ENCODE data around the gene CFAP126. TPM values are rescaled to one million over a fixed set of nuclear protein-coding genes. Genes with fewer than 3 reads are reported as not detected.
A peak's percentile ranks its signal among the peaks of the same experiment; 100 is the strongest.
"Not testable (repeated sequence)": the region's sequence is repeated elsewhere in the genome, so short reads cannot be mapped to it uniquely, and the experiment has no call there.

The CFAP126 gene
- total RNA-seq, 2 donors from 2014 or later = 0.76 TPM; not detected in 1

DNA sequence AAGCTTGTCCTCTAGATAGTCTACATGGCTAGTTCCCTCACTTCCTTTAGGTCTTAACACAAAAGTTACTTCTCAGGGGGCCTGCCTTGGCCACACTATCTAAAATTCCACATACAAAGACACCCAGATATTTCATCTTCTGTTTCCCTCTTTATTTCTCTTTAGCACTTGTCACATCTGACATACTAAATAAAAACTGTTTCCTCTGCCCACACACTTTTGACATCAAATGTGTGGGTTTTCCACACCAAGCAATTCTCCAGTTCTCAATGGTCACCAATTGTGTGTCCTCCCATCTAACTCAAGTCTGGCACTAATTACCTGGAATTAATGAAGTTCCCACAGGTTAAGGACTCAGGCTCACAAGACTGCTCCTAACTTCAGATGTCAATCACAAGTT, 25.5 kb upstream of the CFAP126 start:
- H3K4me3 Mint-ChIP-seq = no peak overlapping the region
- peaks cover 40% of the 10 kb centered on the region for H3K4me1 Mint-ChIP-seq (ENCODE audit: low read depth)
- H3K27me3 Mint-ChIP-seq (ENCODE audit: low read depth) = no peaks in the 10 kb centered on the region
- no peaks in the 10 kb centered on the region for H3K9me3 Mint-ChIP-seq
- ATAC-seq (replicated peaks in 1 of 2) (no peak), DNase-seq (no peak)
- no peak overlapping the region for H3K27ac Mint-ChIP-seq
- no peaks in the 10 kb centered on the region for H3K36me3 Mint-ChIP-seq (ENCODE audit: insufficient read depth in 2 of 2)

DNA sequence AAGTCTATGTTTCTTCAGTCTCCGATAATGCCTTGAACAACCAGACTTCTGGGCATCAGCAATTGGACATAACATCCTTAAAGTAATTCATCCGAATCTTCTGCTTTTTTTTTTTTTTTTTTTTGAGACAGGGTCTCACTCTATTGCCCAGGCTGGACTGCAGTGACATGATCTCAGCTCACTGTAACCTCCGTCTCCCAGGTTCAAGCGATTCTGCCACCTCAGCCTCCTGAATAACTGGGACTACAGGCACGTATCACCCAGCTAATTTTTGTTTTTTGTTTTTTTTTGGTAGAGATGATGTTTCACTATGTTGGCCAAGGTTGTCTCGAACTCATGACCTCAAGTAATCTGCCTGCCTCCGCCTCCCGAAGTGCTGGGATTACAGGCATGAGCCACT, 23.9 kb upstream of the CFAP126 start:
- DNase-seq = no peak
- Mint-ChIP-seq H3K27ac (peak overlapping the region; percentile 54), H3K27me3 (ENCODE audit: low read depth) (no peaks in the 10 kb centered on the region), H3K9me3 (no peaks in the 10 kb centered on the region), H3K4me1 (ENCODE audit: low read depth) (peaks cover 50% of the 10 kb centered on the region), H3K36me3 (ENCODE audit: insufficient read depth in 2 of 2) (peaks cover 0 to 4% of the 10 kb centered on the region in 2 donors), H3K4me3 (peak overlapping the region; percentile 64 to 65)
- ATAC-seq (replicated peaks in 1 of 2) = no peak

DNA sequence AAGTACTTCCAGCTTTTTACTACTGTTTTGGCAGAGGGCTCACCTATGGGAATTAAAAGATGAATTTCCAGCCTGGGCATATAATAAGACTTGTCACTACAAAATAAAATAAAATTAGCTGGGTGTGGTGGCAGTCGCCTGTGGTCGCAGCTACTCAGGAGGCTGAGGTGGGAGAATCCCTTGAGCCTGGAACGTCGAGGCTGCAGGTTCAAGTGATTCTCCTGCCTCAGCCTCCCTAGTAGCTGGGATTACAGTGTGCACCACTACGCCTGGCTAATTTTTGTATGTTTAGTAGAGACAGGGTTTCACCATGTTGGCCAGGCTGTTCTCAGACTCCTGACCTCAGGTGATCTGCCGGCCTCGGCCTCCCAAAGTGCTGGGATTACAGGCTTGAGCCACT, 23.5 kb upstream of the CFAP126 start:
- not testable (repeated sequence) for H3K9me3 Mint-ChIP-seq; H3K36me3 Mint-ChIP-seq (ENCODE audit: insufficient read depth in 2 of 2); DNase-seq; ATAC-seq (replicated peaks in 1 of 2); H3K27me3 Mint-ChIP-seq (ENCODE audit: low read depth)
- H3K4me3 Mint-ChIP-seq = peak overlapping the region; percentile 84 to 96
- peak overlapping the region; percentile 97 for H3K27ac Mint-ChIP-seq
- peaks cover 55% of the 10 kb centered on the region for H3K4me1 Mint-ChIP-seq (ENCODE audit: low read depth)

DNA sequence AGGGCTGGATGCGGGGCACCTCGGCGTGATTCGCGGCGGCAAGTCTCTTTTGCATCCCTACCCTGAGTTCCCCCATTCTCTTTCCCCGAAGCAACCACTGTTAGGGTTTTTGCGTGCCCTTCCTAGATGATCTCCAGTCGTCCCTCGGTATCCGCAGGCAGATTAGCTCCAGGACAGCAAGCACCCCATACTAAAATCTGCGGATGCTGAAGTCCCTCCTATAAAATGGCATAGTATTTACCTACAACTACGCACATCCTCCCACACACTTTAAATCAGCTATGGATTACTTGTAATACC, 22.8 kb upstream of the CFAP126 start:
- Mint-ChIP-seq H3K4me1 (ENCODE audit: low read depth) (peaks cover 59% of the 10 kb centered on the region), H3K4me3 (peak overlapping the region; percentile 84 to 96), H3K27ac (peak overlapping the region; percentile 97), H3K9me3 (no peaks in the 10 kb centered on the region), H3K36me3 (ENCODE audit: insufficient read depth in 2 of 2) (peaks cover 0 to 4% of the 10 kb centered on the region in 2 donors), H3K27me3 (ENCODE audit: low read depth) (no peaks in the 10 kb centered on the region)
- DNase-seq (no peak), ATAC-seq (replicated peaks in 1 of 2) (peak; percentile 1 to 2)

DNA sequence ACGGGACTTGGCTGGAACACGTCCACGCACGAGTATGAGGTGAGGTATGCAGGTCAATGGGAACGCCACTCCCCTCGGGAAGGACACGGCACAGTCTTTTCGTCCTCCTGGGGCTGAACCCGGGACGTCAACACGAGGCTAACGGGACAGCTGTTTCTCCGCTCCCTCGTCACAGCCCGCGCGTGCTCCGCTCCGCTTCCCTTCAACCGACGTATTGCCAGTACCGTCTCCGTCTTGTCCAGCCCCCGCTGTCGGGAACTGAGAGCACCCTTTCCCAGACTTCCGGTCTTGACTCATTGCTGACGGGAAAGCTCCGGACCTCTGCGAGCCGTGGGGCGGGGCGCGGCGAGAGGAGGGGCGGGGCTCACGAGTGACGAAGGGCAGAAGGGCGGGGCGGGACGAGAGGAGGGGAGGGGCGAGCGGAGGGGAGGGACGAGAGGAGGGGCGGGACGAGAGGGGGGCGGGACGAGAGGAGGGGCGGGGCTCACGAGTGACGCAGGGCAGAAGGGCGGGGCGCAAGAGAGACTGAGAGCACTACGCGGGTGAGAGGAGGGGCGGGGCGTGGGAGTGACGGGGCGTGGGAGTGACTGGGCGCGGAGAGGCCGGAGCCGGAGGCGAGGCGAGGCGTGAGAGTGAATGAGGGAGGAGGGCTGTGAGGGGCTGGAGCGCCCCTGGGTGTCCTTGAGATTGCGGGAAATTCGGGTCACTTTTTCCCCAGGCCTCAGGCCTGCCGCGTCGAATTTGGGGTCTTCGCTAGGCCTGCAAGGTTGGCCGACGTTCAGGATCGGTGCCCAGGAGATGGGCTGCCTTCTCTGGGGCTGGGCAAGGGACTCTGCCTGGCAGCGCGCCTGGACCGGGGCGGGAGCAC, 22.2 kb upstream of the CFAP126 start:
- Mint-ChIP-seq H3K4me1 (ENCODE audit: low read depth) (peaks cover 59% of the 10 kb centered on the region), H3K27ac (peak overlapping the region; percentile 97), H3K4me3 (peak overlapping the region; percentile 84 to 96), H3K27me3 (ENCODE audit: low read depth) (no peaks in the 10 kb centered on the region), H3K9me3 (no peaks in the 10 kb centered on the region), H3K36me3 (ENCODE audit: insufficient read depth in 2 of 2) (peaks cover 0 to 4% of the 10 kb centered on the region in 2 donors)
- DNase-seq (peak; percentile 96 to 97), ATAC-seq (replicated peaks in 1 of 2) (peak; percentile 89 to 91)

DNA sequence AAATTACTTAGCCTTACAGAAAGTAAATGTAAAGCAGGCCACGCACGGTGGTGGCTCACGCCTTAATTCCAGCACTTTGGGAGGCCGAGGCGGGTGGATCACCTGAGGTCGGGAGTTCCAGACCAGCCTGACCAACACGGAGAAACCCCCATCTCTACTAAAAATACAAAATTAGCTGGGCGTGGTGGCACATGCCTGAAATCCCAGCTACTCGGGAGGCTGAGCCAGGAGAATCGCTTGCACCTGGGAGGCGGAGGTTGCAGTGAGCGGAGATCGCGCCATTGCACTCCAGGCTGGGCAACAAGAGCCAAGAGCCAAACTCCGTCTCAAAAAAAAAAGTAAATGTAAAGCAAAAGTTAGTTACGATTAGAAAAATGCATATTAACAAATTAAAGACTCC, 21.5 kb upstream of the CFAP126 start:
- H3K4me3 Mint-ChIP-seq = peak overlapping the region; percentile 84 to 96

DNA sequence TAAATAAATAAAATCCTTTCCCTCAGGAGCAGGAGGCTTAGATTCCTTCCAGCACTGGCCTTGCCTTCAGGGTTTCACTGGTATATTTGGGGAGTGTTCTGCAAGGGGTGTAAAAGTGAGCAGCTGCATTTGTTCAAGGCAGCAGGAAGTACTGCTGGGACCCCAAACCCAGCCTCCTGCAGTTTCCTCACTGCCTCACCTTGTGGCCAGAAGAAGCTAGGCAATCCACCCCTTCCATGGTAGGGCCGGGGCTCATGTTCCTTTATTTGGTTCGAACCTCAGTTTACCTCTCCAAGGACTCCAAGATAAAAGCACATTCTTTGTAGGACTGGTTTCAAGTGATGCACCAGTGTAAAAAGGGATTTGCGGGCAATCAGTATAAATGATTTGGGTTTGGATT, 21.0 kb upstream of the CFAP126 start:
- Mint-ChIP-seq H3K4me3 (peak overlapping the region; percentile 84 to 96), H3K27me3 (ENCODE audit: low read depth) (no peaks in the 10 kb centered on the region), H3K36me3 (ENCODE audit: insufficient read depth in 2 of 2) (peaks cover 0 to 4% of the 10 kb centered on the region in 2 donors), H3K27ac (peak overlapping the region; percentile 97), H3K9me3 (no peaks in the 10 kb centered on the region), H3K4me1 (ENCODE audit: low read depth) (peaks cover 59% of the 10 kb centered on the region)
- ATAC-seq (replicated peaks in 1 of 2) = no peak
- no peak for DNase-seq

More for the DNA sequence above, 21.5 kb upstream of the CFAP126 start:
- ATAC-seq (replicated peaks in 1 of 2); H3K27me3 Mint-ChIP-seq (ENCODE audit: low read depth); H3K9me3 Mint-ChIP-seq; DNase-seq; H3K36me3 Mint-ChIP-seq (ENCODE audit: insufficient read depth in 2 of 2): not testable (repeated sequence)
- peak overlapping the region; percentile 97 for H3K27ac Mint-ChIP-seq
- H3K4me1 Mint-ChIP-seq (ENCODE audit: low read depth) = peaks cover 59% of the 10 kb centered on the region

DNA sequence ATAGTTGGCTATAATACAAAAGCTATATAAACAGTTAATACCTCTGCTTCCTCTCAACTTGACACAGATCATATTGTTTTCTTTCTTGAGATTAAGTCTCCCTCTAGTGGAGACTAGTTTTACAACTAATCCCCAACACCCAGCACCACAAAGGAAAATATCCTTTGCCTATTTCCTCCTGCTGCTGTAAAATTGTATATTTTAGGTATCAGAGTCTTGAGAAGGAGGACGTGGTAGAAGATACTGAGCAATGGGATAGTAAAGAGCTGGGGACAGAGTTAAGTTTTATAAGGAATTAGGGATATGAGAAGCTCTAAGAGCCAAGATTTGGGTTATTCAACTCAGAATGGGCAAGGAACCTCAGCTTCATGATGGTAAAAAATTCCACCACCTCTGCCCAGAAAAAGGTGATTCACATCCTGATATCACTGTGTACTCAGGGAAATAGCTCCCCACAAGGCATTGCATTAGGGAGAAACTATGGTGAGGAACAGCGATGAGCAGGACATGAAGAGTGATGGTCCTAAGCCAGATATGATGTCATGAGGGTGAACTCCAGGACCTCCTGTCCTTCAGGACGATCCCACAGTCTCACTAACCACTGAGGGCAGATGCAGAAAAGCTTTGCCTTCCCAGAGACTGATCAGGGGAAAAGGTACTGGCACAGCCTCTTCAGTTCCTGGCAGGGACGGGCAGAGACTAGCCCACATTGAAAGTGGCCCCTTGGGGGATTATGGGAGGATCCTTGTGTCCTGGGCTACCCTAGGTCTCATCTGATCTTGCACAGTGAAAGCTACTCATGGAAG, 14.7 kb upstream of the CFAP126 start:
- peaks cover 21% of the 10 kb centered on the region for H3K4me1 Mint-ChIP-seq (ENCODE audit: low read depth)
- peak; percentile 60 to 73 for ATAC-seq (replicated peaks in 1 of 2)

DNA sequence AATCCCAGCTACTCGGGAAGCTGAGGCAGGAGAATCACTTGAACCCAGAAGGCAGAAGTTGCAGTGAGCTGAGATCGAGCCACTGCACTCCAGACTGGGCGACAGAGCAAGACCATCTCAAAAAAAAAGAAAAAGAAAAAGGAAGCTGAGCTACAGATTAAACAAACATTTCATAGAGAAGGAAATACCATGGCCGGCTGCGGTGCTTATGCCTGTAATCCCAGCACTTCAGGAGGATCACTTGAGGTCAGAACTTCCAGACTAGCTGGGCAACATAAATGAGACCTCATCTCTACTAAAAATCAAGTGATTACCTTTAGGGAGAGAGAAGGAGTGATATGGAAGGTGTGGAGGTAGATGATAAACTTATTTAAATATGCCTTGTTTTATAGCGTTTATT, 14.0 kb upstream of the CFAP126 start:
- no peaks in the 10 kb centered on the region for H3K9me3 Mint-ChIP-seq
- no peaks in the 10 kb centered on the region for H3K36me3 Mint-ChIP-seq (ENCODE audit: insufficient read depth in 2 of 2)

More for the DNA sequence above, 14.7 kb upstream of the CFAP126 start:
- peak overlapping the region; percentile 95 for H3K27ac Mint-ChIP-seq
- H3K9me3 Mint-ChIP-seq = no peaks in the 10 kb centered on the region
- peaks cover 0 to 2% of the 10 kb centered on the region in 2 donors for H3K36me3 Mint-ChIP-seq (ENCODE audit: insufficient read depth in 2 of 2)
- no peak overlapping the region for H3K4me3 Mint-ChIP-seq
- DNase-seq = no peak
- no peaks in the 10 kb centered on the region for H3K27me3 Mint-ChIP-seq (ENCODE audit: low read depth)

DNA sequence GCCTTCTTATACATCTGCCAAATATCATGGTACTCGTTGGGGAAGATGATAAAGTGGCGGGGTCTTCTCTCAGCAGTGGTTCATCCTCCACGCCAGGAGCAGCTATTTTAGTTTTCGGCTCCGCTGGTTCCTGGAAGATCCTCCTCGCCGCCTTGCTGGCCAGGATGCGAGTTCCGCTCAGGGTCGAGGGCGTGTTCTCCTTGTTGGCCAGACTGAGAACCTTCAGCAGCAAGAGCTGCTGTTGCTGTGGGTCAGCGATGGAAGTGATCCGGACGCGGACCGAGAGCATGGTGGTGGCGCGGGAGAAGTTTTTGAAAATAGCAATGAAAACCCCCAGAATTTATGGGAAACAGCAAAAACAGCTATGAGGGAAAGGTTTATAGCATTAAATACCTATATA, 11.4 kb upstream of the CFAP126 start:
- DNase-seq (peak in 1 of 2 donors; percentile 37), ATAC-seq (replicated peaks in 1 of 2) (peak in 1 of 2 donors; percentile 55)
- peak overlapping the region in 1 of 2 donors; percentile 69 for H3K4me3 Mint-ChIP-seq
- H3K27me3 Mint-ChIP-seq (ENCODE audit: low read depth) = no peaks in the 10 kb centered on the region
- peak overlapping the region; percentile 57 for H3K27ac Mint-ChIP-seq
- no peaks in the 10 kb centered on the region for H3K9me3 Mint-ChIP-seq
- no peaks in the 10 kb centered on the region for H3K36me3 Mint-ChIP-seq (ENCODE audit: insufficient read depth in 2 of 2)
- H3K4me1 Mint-ChIP-seq (ENCODE audit: low read depth) = peaks cover 5% of the 10 kb centered on the region

More for the DNA sequence above, 14.0 kb upstream of the CFAP126 start:
- H3K27ac Mint-ChIP-seq = no peak overlapping the region
- DNase-seq (no peak), ATAC-seq (replicated peaks in 1 of 2) (no peak)
- no peaks in the 10 kb centered on the region for H3K27me3 Mint-ChIP-seq (ENCODE audit: low read depth)
- peaks cover 14% of the 10 kb centered on the region for H3K4me1 Mint-ChIP-seq (ENCODE audit: low read depth)
- no peak overlapping the region for H3K4me3 Mint-ChIP-seq

DNA sequence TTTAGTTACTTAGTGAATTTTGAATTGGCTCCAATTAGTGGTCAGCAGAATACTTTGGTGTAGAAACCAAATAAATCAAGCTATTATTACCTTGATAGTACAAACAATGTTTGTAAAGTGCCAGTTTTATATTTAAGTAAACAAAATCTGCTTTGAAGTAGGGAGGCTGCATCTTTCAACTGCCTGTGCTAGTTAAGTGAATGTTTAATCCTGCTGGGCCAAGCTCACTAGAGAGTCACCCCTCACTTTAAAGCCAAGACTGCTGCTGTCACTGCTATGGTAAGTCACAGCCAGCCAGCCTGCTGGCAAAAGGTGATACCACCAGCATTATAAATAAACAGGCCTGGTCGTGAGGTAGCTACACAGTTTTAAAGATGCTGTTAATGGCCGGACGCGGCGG, 10.3 kb upstream of the CFAP126 start:
- H3K4me3 Mint-ChIP-seq = no peak overlapping the region
- H3K27me3 Mint-ChIP-seq (ENCODE audit: low read depth) = no peaks in the 10 kb centered on the region
- ATAC-seq (replicated peaks in 1 of 2) = no peak
- DNase-seq = no peak
- no peaks in the 10 kb centered on the region for H3K36me3 Mint-ChIP-seq (ENCODE audit: insufficient read depth in 2 of 2)
- H3K4me1 Mint-ChIP-seq (ENCODE audit: low read depth) = peaks cover 5% of the 10 kb centered on the region
- H3K9me3 Mint-ChIP-seq = no peaks in the 10 kb centered on the region
- H3K27ac Mint-ChIP-seq = no peak overlapping the region

DNA sequence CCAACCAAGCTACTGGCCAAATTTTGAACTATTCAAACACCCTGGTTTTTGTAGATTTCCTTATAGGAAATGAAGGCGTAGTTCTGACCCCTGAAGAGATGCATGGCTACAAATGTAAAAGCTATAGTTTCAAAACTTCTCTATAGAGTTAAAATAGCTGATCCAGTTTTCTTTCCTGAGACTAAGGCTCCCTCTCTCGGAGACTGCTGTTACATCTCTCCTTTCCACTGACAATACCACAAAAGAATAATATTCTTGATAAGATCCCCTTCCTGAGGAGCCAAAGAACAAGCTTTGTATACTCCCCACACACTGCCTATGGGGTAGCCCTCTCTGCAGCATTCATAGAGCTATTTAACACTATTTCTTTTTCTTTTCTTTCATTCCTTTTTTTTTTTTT, 6.7 kb upstream of the CFAP126 start:
- Mint-ChIP-seq H3K9me3 (no peaks in the 10 kb centered on the region), H3K4me1 (ENCODE audit: low read depth) (no peaks in the 10 kb centered on the region), H3K27ac (no peak overlapping the region), H3K27me3 (ENCODE audit: low read depth) (no peaks in the 10 kb centered on the region), H3K36me3 (ENCODE audit: insufficient read depth in 2 of 2) (no peaks in the 10 kb centered on the region), H3K4me3 (no peak overlapping the region)
- DNase-seq (no peak), ATAC-seq (replicated peaks in 1 of 2) (no peak)

DNA sequence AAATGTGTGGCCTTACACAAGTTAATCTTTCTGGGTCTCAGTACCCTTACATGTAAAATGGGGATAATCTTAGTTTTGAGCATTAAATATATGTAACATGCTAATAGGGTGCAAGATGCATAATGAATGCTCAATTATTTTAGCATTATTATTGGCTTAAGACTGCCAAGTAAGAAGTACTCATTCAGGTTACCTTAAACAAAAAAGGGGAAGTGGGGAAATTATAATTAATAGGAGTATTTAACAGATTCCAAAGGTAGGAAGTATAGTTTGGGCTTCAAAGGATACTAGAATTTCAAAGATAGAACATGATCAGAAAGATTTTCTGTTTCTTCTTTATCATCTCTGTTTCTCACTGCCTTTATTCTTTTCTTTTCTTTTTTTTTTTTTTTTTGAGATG, 5.8 kb upstream of the CFAP126 start:
- Mint-ChIP-seq H3K27me3 (ENCODE audit: low read depth) (no peaks in the 10 kb centered on the region), H3K9me3 (no peaks in the 10 kb centered on the region), H3K4me3 (no peak overlapping the region), H3K4me1 (ENCODE audit: low read depth) (no peaks in the 10 kb centered on the region), H3K36me3 (ENCODE audit: insufficient read depth in 2 of 2) (no peaks in the 10 kb centered on the region), H3K27ac (no peak overlapping the region)
- DNase-seq (no peak), ATAC-seq (replicated peaks in 1 of 2) (no peak)

Measured in activated T-cell treated with anti-CD3 and anti-CD28 coated beads, Interleukin-2, amount 50 U/mL, for 72 hours (primary cell).